Dendritic cell treated with granulocyte-macrophage colony-stimulating factor and Interleukin-4, amounts not matched to agents 40 ng/mL and 50 ng/mL, for 4 days (primary cell): ENCODE data around the gene RNF113A.
"Not testable (repeated sequence)": the region's sequence is repeated elsewhere in the genome, so short reads cannot be mapped to it uniquely, and the experiment has no call there.

ENCODE experiments used
- H3K27ac Mint-ChIP-seq: one replicate; pipeline ENCODE4 v1.8.0; 2022; ENCODE audit warnings: mild to moderate bottlenecking, mixed read lengths
- H3K27me3 Mint-ChIP-seq: one replicate; pipeline ENCODE4 v1.8.0; 2022; ENCODE audit warnings: mild to moderate bottlenecking, mixed read lengths
- H3K36me3 Mint-ChIP-seq: one replicate; pipeline ENCODE4 v1.8.0; 2022; ENCODE audit warnings: low read depth, mixed read lengths
- H3K4me1 Mint-ChIP-seq: one replicate; pipeline ENCODE4 v1.8.0; 2022; ENCODE audit warnings: low read depth, mixed read lengths
- H3K4me3 Mint-ChIP-seq: one replicate; pipeline ENCODE4 v1.8.0; 2022; ENCODE audit warnings: mild to moderate bottlenecking, moderate library complexity, mixed read lengths
- H3K9me3 Mint-ChIP-seq: one replicate; pipeline ENCODE4 v1.8.0; 2022; ENCODE audit warnings: mixed read lengths
- intact Hi-C: fragments of 100-400 bp; cut with micrococcal nuclease; formaldehyde crosslinking; loops from one replicate; pipeline ENCODE4 v1.15.0; 2022

RNF113A gene

DNA sequence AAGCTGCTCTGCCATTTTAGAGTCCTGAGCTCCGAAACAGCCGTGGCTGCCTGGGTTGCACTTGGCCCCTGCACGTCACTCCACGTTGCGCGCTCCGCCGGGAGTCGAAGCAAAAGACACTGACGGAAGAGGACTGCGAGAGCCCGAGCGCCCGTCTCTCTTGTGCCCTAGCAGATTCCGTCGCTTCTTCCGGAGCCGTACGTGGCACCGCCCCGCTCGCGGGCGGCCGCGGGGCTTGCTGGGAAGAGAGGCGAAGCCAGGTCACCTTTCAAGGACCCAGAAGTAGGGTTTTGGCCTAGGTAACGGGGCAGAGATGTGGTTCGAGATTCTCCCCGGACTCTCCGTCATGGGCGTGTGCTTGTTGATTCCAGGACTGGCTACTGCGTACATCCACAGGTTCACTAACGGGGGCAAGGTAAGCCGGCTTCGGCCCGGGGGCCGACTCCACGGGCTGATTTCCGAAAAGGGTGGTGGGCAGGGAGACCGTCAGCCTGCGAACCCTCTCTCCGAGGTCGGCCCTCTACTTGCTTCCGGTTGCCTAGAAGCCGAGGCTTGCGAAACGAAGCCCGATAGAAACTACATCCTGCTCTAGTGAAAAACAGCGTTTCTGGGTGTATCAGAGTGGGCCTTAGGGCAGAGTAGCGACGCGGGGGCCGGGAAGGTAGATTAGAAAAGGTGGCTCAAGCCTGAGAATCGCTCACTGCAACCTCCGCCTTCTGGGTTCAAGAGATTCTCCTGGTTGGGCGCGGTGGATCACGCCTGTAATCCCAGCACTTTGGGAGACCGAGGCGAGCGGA is at the start of gene RNF113A, which contains the start of gene NDUFA1:
RNF113A (minus strand) TSS at position 135 of the 797 bp plus-strand sequence; CDS start at position 15, 120 bp downstream.
NDUFA1 (plus strand) TSS at position 234 of the 797 bp plus-strand sequence; CDS start at position 314, 80 bp downstream.
- peaks cover 12% of the 10 kb centered on the region for H3K4me1 Mint-ChIP-seq
- H3K9me3 Mint-ChIP-seq, result no peaks in the 10 kb centered on the region
- peak within 1 kb of the TSS; percentile 94 for H3K4me3 Mint-ChIP-seq
- peak within 1 kb of the TSS; percentile 98 for H3K27ac Mint-ChIP-seq
- H3K27me3 Mint-ChIP-seq, result no peaks in the 10 kb centered on the region
- H3K36me3 Mint-ChIP-seq, result peaks cover 18% of the 10 kb centered on the region
- intact Hi-C loops, result loop anchor here (2.0 to 10.0 kb wide), 3 partner anchors 19 to 79 kb away; partner anchors contain the start of genes NKAP and UPF3B

DNA sequence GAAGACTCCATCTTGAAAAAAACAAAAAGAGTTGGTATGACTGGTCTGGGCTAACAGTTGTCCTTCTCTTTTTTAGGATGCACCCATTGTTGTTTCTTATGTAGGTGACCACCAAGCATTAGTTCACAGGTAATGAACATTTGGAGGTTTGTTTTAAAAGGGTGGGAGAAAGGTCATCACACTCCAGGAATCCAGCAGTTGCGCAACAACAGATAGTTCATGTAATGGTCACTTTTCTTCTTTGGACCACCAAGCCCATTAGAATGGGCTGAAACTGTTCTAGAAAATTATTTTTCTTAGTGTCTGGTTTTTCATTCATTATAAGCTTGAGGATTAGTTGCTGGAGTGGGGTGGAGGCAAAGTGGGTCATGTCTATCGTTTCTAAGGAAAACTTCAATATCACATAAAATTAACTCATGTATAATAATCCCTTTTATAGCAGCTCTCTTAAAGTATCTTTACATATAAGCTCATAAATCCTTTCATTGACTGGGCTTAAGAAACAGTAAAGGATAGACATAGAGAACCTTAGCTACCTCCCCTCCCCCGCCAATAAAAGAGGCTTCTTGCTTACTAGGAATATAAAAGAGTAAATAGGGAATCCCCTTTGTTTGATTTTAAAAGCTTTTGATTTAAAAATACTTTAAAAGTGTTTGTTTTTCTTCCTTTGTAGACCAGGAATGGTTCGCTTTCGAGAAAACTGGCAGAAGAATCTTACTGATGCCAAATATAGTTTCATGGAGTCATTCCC is 48.5 kb upstream of the RNF113A start:
- intact Hi-C loops, result no loop called here
- Mint-ChIP-seq H3K27me3 (no peaks in the 10 kb centered on the region), H3K4me3 (no peak overlapping the region), H3K4me1 (no peaks in the 10 kb centered on the region), H3K9me3 (no peaks in the 10 kb centered on the region), H3K27ac (no peak overlapping the region), H3K36me3 (peaks cover 7% of the 10 kb centered on the region)

DNA sequence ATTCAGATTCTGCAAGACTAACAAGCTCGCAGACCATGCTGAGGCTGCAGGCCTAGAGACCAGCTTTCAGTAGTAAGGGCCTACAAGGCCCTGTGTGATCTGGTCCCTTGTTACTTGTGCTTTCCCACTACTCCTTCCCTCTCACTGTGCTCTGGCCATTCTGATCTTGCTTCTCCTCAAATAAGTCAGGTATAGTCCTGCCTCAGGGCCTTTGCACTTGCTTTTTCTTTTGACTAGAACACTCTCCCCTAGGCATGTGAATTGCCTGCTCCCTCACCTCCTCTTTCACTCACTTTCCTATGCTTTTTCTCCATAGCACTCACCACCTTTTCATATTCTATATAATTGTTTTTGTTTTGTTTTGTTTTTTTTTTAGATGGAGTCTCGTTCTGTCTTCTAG is 46.3 kb upstream of the RNF113A start:
- no peaks in the 10 kb centered on the region for H3K4me1 Mint-ChIP-seq
- no peak overlapping the region for H3K4me3 Mint-ChIP-seq
- intact Hi-C loops, result no loop called here
- no peaks in the 10 kb centered on the region for H3K36me3 Mint-ChIP-seq
- no peaks in the 10 kb centered on the region for H3K9me3 Mint-ChIP-seq
- H3K27ac Mint-ChIP-seq, result no peak overlapping the region
- H3K27me3 Mint-ChIP-seq, result no peaks in the 10 kb centered on the region

DNA sequence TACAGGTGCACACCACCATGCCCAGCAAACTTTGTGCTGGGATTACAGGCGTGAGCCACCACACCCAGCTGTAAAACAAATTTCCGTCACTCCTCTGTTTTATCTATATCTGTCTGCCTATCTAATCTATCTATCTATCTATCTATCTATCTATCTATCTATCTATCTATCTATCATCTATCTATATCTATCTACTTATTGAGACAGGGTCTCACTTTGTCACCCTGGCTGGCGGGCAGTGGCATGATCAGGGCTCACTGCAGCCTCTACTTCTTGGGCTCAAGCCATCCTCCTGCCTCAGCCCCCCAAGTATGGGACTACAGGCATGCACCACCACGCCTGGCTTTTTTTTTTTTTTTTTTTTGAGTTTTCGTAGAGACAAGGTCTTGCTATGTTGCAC is 44.8 kb upstream of the RNF113A start:
- H3K36me3 Mint-ChIP-seq, result no peaks in the 10 kb centered on the region
- intact Hi-C loops, result no loop called here
- H3K9me3 Mint-ChIP-seq, result no peaks in the 10 kb centered on the region
- no peak overlapping the region for H3K27ac Mint-ChIP-seq
- no peak overlapping the region for H3K4me3 Mint-ChIP-seq
- H3K4me1 Mint-ChIP-seq, result no peaks in the 10 kb centered on the region
- peaks cover 1% of the 10 kb centered on the region for H3K27me3 Mint-ChIP-seq

DNA sequence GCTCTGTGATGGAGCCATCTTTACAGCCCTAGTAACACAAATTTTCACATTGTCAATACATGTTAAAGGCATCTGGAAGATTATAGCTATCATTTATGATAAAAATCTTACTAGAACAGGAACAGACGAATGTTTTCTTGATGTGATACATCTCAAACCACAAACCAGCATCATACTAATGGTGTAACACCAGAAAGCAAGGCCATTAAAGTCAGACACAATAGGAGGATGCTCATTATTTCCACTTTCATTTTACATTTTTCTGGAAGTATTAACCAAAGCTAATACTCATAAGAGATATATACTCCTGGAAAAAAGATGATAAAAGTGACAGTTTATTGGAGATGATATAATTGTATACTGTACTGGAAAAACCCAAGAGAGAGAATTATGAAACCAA is 29.4 kb upstream of the RNF113A start:
- Mint-ChIP-seq H3K4me3 (no peak overlapping the region), H3K4me1 (peaks cover 20% of the 10 kb centered on the region), H3K36me3 (no peaks in the 10 kb centered on the region), H3K27me3 (peaks cover 2% of the 10 kb centered on the region), H3K9me3 (no peaks in the 10 kb centered on the region), H3K27ac (no peak overlapping the region)
- intact Hi-C loops, result no loop called here

DNA sequence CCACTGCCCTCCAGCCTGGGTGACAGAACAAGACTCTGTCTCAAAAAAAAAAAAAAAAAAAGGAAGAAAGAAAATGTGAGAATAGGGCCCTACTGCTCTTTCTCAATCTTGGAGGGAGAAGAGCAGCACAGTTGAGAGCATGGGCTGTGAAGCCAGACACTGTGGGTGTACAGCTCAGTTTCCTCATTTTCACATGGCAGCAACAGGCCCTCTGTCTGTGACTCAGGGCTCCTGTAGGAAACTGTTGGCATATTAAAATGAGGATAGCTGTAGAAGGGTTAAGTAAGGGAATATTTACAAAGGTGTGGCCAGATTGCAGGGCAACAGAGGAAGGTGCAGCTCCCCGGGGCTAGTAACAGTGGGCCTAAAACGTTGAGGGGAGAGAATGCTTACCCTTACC is 27.6 kb upstream of the RNF113A start:
- H3K4me3 Mint-ChIP-seq, result peak overlapping the region; percentile 17
- intact Hi-C loops, result no loop called here
- no peaks in the 10 kb centered on the region for H3K9me3 Mint-ChIP-seq
- peak overlapping the region; percentile 81 for H3K27ac Mint-ChIP-seq
- H3K36me3 Mint-ChIP-seq, result no peaks in the 10 kb centered on the region
- H3K4me1 Mint-ChIP-seq, result peaks cover 13% of the 10 kb centered on the region
- H3K27me3 Mint-ChIP-seq, result peaks cover 2% of the 10 kb centered on the region

DNA sequence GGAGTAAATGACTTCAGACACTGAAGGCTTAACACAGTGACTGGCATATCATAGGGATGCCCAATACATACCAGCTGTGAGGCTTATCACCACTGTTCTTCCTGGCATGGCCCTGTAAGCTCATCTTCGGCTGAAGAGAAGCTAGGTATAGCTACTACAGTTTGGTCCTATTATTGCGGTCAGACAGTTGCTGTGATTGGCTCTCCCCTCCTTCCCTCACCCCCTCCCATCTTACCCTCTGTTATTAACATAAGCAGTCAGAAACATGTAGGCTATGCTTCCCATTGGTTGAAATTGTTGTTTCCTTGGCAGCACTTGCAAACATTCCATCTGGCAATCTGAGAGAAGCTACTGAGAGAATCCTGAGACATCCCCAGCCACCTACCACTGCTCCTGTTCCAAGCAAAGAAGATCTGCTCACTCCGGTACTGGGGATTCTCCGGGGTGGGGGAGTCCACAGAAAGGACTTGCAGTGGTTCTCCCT is 24.4 kb upstream of the RNF113A start, which contains the start of gene AKAP14:
AKAP14 (plus strand) TSS at position 51 of the 484 bp plus-strand sequence. CDS start 7,331 bp downstream, outside the sequence.
- intact Hi-C loops, result no loop called here
- peaks cover 6% of the 10 kb centered on the region for H3K27me3 Mint-ChIP-seq
- no peaks in the 10 kb centered on the region for H3K36me3 Mint-ChIP-seq
- H3K4me1 Mint-ChIP-seq, result peaks cover 19% of the 10 kb centered on the region
- H3K27ac Mint-ChIP-seq, result no peak within 1 kb of the TSS
- H3K4me3 Mint-ChIP-seq, result no peak within 1 kb of the TSS
- H3K9me3 Mint-ChIP-seq, result no peaks in the 10 kb centered on the region

DNA sequence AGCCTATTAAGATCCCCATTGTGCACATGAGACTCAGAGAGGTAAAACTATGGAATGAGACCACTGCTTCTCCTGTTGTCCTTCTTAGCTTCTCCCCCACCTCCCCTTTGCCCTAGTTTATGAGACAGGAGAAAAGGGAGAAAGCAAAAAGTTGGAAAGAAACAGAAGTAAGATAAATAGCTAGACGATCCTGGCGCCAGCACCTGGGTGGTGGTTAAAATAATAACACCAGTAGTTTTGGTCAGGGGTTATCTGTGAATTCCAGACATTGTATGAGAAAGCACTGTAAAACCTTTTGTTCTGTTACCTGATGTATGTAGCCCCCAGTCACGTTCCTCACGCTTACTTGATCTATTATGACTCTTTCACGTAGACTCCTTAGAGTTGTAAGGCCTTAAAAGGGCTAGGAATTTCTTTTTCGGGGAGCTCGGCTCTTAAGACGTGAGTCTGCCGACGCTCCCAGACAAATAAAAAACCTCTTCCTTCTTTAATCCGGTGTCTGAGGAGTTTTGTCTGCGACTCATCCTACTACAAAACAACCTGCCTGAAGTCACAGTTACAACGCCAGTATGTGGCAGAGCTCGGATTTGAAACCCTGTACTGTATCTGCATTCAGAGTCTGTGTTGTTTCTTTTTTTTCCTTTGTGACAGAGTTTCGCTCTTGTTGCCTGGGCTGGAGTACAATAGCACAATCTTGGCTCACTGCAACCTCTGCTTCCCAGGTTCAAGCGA is 20.6 kb upstream of the RNF113A start:
- H3K4me3 Mint-ChIP-seq, H3K9me3 Mint-ChIP-seq, H3K27ac Mint-ChIP-seq, H3K36me3 Mint-ChIP-seq, intact Hi-C loops, H3K4me1 Mint-ChIP-seq: not testable (repeated sequence)
- peaks cover 19% of the 10 kb centered on the region for H3K27me3 Mint-ChIP-seq

DNA sequence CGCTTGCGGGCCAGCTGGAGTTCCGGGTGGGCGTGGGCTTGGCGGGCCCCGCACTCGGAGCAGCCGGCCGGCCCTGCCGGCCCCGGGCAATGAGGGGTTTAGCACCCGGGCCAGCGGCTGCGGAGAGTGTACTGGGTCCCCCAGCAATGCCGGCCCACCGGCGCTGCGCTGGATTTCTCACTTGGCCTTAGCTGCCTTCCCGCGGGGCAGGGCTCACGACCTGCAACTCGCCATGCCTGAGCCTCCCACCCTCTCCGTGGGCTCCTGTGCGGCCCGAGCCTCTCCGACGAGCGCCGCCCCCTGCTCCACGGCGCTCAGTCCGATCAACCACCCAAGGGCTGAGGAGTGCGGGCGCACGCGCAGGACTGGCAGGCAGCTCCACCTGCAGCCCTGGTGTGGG is 19.1 kb upstream of the RNF113A start:
- intact Hi-C loops, H3K36me3 Mint-ChIP-seq, H3K9me3 Mint-ChIP-seq, H3K4me3 Mint-ChIP-seq, H3K27ac Mint-ChIP-seq: not testable (repeated sequence)
- peaks cover 13% of the 10 kb centered on the region for H3K4me1 Mint-ChIP-seq
- peaks cover 18% of the 10 kb centered on the region for H3K27me3 Mint-ChIP-seq

DNA sequence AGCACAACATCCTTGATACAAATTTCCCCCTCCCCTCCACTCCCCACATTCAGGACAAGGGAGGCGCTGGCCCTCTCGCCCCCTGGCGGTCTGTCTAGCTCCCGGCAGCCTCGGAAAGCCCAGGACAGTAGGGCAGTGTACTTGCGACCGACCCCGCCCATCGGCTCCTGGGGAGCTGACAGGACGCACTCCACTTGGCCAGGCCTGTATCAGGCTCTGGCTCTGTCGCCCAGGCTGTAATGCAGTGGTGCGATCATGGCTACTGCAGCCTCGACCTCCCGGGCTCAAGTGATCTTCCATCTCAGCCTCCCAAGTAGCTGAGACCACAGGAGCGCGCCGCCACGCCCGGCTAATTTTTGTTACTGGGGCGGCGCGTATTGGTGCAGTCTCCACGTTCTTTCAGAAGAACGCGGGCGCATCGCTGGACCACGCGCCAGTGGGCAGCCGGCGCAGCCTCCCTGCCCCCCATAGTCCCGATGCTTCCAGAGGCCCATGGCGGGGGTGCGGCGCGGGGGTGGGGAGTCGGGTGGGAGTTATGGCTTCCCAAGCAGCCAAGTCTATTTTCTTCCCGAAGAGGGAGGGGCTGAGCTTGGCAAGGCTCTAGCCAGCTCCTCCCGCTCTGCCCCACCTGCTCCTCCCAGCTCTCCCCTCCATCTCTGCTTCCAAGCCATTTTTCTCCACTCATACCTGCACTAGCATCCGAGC is 16.3 kb upstream of the RNF113A start:
- no peak overlapping the region for H3K27ac Mint-ChIP-seq
- H3K27me3 Mint-ChIP-seq, result peaks cover 18% of the 10 kb centered on the region
- no peaks in the 10 kb centered on the region for H3K36me3 Mint-ChIP-seq
- intact Hi-C loops, result no loop called here
- H3K4me1 Mint-ChIP-seq, result peaks cover 11% of the 10 kb centered on the region
- no peaks in the 10 kb centered on the region for H3K9me3 Mint-ChIP-seq
- H3K4me3 Mint-ChIP-seq, result peak overlapping the region; percentile 58

DNA sequence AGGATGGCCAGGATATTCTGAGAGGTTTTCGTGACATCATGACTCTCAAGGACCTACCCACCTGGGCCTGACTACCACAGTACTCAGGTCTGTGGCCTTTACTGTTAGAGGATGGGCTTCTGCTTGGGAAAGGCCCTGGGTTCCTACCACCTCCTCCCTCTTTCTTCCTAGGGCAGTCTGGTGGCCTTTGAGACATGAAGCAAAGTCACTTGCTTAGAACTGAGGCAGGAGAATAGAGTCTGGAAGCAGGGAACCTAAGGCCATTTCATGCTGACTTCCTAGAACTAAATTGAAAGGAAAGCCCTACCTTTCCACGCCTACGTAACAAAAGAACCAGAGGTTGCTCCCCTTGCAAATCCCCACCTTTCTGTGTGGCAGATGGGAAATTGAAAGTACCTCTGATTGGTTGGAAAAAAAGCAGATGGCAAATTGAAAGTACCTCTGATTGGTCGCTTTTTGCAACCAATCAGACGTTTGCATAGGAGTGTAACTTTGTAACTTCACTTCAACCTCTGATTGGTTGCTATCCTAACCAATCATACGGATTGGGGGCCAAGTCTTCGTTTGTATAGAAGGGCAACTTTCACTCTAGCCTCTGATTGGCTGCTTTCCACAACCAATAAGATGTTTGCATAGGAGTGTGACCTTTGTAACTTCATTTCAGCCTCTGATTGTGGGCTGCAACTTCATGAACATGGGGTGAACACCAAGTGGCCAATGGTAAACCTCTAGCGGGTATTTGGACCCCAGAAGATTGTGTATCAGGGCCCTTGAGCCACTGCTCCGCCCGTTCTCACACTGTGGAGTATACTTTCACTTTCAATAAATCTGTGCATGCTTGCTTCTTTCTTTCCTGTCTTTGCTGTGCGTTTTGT is 14.3 kb upstream of the RNF113A start:
- intact Hi-C loops, result no loop called here
- Mint-ChIP-seq H3K4me1 (peaks cover 7% of the 10 kb centered on the region), H3K4me3 (no peak overlapping the region)

DNA sequence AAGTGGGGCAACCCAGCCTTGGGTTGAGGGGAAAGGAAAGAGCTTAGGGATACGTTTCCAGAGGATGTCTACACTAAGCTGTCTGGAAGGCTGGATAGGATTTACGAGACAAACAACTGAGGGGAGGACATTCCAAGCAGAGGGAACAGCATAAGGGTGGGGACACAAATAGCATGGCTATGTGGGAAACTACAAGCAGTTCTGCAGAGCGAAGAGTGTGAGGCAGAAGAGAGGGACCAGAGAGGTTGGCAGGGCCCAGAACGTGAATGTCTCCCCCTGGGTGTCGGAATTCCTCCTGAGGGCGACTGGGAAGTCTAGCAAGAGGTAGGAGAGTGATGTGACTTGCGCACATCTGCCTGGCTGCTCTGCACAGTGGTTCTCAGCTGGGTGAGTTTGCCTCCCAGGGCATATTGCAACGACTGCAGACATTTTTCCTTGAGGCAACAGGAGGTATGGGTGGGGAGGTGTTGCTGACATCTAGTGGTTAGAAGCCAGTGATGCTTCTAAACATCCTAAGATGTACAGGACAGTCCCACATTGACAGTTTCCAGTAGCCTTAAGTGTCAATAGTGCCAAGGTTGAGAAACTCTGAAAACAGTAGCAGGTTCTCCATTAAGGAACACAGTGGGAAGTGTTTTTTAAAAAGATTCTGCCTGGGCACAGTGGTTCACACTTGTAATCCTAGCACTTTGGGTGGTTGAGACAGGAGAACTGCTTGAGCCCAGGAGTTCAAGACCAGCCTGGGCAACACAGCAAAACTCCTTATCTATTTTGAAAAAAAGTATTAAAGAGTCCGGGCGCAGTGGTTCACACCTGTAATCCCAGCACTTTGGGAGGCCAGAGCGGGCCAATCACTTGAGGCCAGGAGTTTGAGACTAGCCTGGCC is 9.3 kb upstream of the RNF113A start:
- Mint-ChIP-seq H3K27me3 (no peaks in the 10 kb centered on the region), H3K36me3 (peaks cover 22% of the 10 kb centered on the region), H3K4me1 (peaks cover 7% of the 10 kb centered on the region), H3K4me3 (no peak overlapping the region), H3K27ac (peak overlapping the region; percentile 23), H3K9me3 (no peaks in the 10 kb centered on the region)
- intact Hi-C loops, result no loop called here

More for the DNA sequence above, 14.3 kb upstream of the RNF113A start:
- Mint-ChIP-seq H3K36me3 (no peaks in the 10 kb centered on the region), H3K27me3 (peaks cover 12% of the 10 kb centered on the region), H3K9me3 (no peaks in the 10 kb centered on the region), H3K27ac (no peak overlapping the region)
